IMR-90 (cell line): ENCODE data around the gene UCKL1. TPM values are rescaled to one million over a fixed set of nuclear protein-coding genes. Genes with fewer than 3 reads are reported as not detected.

Experiments
- ATAC-seq: fragments of 200-7000 bp; cut with Tn5 transposase; 2 replicates; pipeline ENCODE4 v1.9.1; 2020; ENCODE audit warnings: low read depth, mild to moderate bottlenecking, moderate library complexity
- BruUV-seq: library from RNA; stranded (reverse); fragments of 400-500 nt; replicated peaks from 2 replicates; lab custom pipeline; 2021; lab: Mats Ljungman, UMichigan
- CTCF ChIA-PET: fragments of 300-600 bp; formaldehyde crosslinking; extraction: SDS; loops from one replicate; lab custom pipeline; 2021; ENCODE audit warnings: antibody characterized with exemption; lab: Yijun Ruan, JAX
- POLR2A ChIA-PET: fragments of 300-600 bp; sonication (Branson Sonifier 250); formaldehyde crosslinking; loops from one replicate; lab custom pipeline; 2022; ENCODE audit warnings: antibody characterized with exemption; ENCODE audit not compliant: unreplicated experiment; lab: Charles Lee
- DNase-seq: peaks from one replicate; pipeline ENCODE4 v3.0.0; 2013
- H2AFZ ChIP-seq: replicated peaks from 2 replicates; pipeline ENCODE3; 2013; ENCODE audit warnings: low read length, mild to moderate bottlenecking; ENCODE audit not compliant: poor library complexity
- H2AK5ac ChIP-seq: 2 replicates; pipeline ENCODE4 v1.6.1; 2013; ENCODE audit warnings: low read depth, low read length, inconsistent platforms
- H2AK9ac ChIP-seq: replicated peaks from 2 replicates; pipeline ENCODE3; 2013; ENCODE audit warnings: mild to moderate bottlenecking, low read depth, low read length, moderate library complexity; ENCODE audit not compliant: poor library complexity
- H2BK120ac ChIP-seq: 2 replicates; pipeline ENCODE4 v1.6.1; 2013; ENCODE audit warnings: low read depth, low read length, inconsistent platforms
- H2BK15ac ChIP-seq: 3 replicates; pipeline ENCODE4 v1.6.1; 2013; ENCODE audit warnings: low read depth, low read length, inconsistent platforms
- H2BK20ac ChIP-seq: 2 replicates; pipeline ENCODE4 v1.6.1; 2013; ENCODE audit warnings: low read depth, mild to moderate bottlenecking, inconsistent platforms, low read length, moderate library complexity
- H2BK5ac ChIP-seq: 2 replicates; pipeline ENCODE4 v1.6.1; 2013; ENCODE audit warnings: mild to moderate bottlenecking, low read depth, low read length, inconsistent platforms; ENCODE audit not compliant: poor library complexity, severe bottlenecking
- H3K14ac ChIP-seq: replicated peaks from 2 replicates; pipeline ENCODE4 v1.6.1; 2013; ENCODE audit warnings: low read depth, low read length, inconsistent platforms
- H3K18ac ChIP-seq: 2 replicates; pipeline ENCODE4 v1.6.1; 2013; ENCODE audit warnings: low read depth, low read length, control low read depth
- H3K23ac ChIP-seq: 2 replicates; pipeline ENCODE4 v1.6.1; 2013; ENCODE audit warnings: low read depth, low read length, inconsistent platforms
- H3K27ac ChIP-seq: 2 replicates; pipeline ENCODE4 v1.5.1; 2013; ENCODE audit warnings: mild to moderate bottlenecking, control low read depth, low read length; ENCODE audit not compliant: insufficient read depth
- H3K27me3 ChIP-seq: 2 replicates; pipeline ENCODE4 v1.6.1; 2013; ENCODE audit warnings: low read length; ENCODE audit not compliant: control insufficient read depth, insufficient read depth
- H3K36me3 ChIP-seq: 2 replicates; pipeline ENCODE4 v1.6.1; 2013; ENCODE audit warnings: low read length, mixed read lengths; ENCODE audit not compliant: control insufficient read depth, insufficient read depth
- H3K4ac ChIP-seq: 2 replicates; pipeline ENCODE4 v1.6.1; 2013; ENCODE audit warnings: low read depth, low read length, inconsistent platforms
- H3K4me1 ChIP-seq: 2 replicates; pipeline ENCODE4 v1.6.1; 2013; ENCODE audit warnings: low read length, mixed read lengths; ENCODE audit not compliant: control insufficient read depth, insufficient read depth
- H3K4me2 ChIP-seq: 2 replicates; pipeline ENCODE4 v1.6.1; 2013; ENCODE audit warnings: low read depth, mild to moderate bottlenecking, control low read depth, low read length, moderate library complexity
- H3K4me3 ChIP-seq: 2 replicates; pipeline ENCODE4 v1.5.1; 2013; ENCODE audit warnings: low read depth, mild to moderate bottlenecking, control low read depth, low read length, moderate library complexity; ENCODE audit not compliant: insufficient read depth
- H3K56ac ChIP-seq: 2 replicates; pipeline ENCODE4 v1.6.1; 2013; ENCODE audit warnings: low read length, inconsistent platforms; ENCODE audit not compliant: insufficient read depth; ENCODE audit errors: extremely low read depth
- H3K79me1 ChIP-seq, 2 experiments: 2 replicates each; pipeline ENCODE4 v1.6.1; 2013; ENCODE audit warnings: low read length in 2 of 2, inconsistent platforms in 1 of 2, low read depth in 1 of 2
- H3K9ac ChIP-seq: 2 replicates; pipeline ENCODE4 v1.6.1; 2013; ENCODE audit warnings: low read depth, low read length, control low read depth
- H3K9me1 ChIP-seq: 2 replicates; pipeline ENCODE4 v1.6.1; 2013; ENCODE audit warnings: low read length, inconsistent platforms; ENCODE audit not compliant: insufficient read depth
- H3K9me3 ChIP-seq: 2 replicates; pipeline ENCODE4 v1.6.1; 2013; ENCODE audit warnings: low read length; ENCODE audit not compliant: control insufficient read depth, insufficient read depth
- H4K20me1 ChIP-seq: 2 replicates; pipeline ENCODE4 v1.6.1; 2013; ENCODE audit warnings: low read length, inconsistent platforms; ENCODE audit not compliant: insufficient read depth
- H4K5ac ChIP-seq: 2 replicates; pipeline ENCODE4 v1.6.1; 2013; ENCODE audit warnings: mild to moderate bottlenecking, low read depth, low read length, control low read depth
- H4K8ac ChIP-seq, 2 experiments: 2 replicates each; pipeline ENCODE4 v1.6.1; 2013; ENCODE audit warnings: low read depth in 2 of 2, low read length in 2 of 2, control low read depth in 1 of 2, inconsistent platforms in 1 of 2
- H4K91ac ChIP-seq: 2 replicates; pipeline ENCODE4 v1.6.1; 2013; ENCODE audit warnings: low read depth, low read length, inconsistent platforms; ENCODE audit not compliant: insufficient read depth
- BHLHE40 ChIP-seq: fragments of 150-350 bp; IDR thresholded peaks from 2 replicates; pipeline ENCODE4 v1.6.1; 2016; ENCODE audit warnings: mild to moderate bottlenecking, low read depth, low read length
- FOS ChIP-seq: fragments of 150-350 bp; IDR thresholded peaks from 2 replicates; pipeline ENCODE4 v1.6.1; 2016; ENCODE audit warnings: low read depth, low read length
- MAZ ChIP-seq: IDR thresholded peaks from 2 replicates; pipeline ENCODE4 v1.6.1; 2012; ENCODE audit warnings: low read depth, mild to moderate bottlenecking, low read length, improper control_type of control experiment, moderate library complexity, borderline replicate concordance
- RCOR1 ChIP-seq: IDR thresholded peaks from 2 replicates; pipeline ENCODE4 v1.6.1; 2012; ENCODE audit warnings: mild to moderate bottlenecking, low read length, improper control_type of control experiment; ENCODE audit not compliant: insufficient replicate concordance
- SMC3 ChIP-seq: fragments of 150-350 bp; IDR thresholded peaks from 2 replicates; pipeline ENCODE4 v1.6.1; 2016; ENCODE audit warnings: low read depth, mild to moderate bottlenecking, antibody characterized with exemption, low read length, moderate library complexity
- WGBS, 2 experiments: methylation state at CpG; one replicate each; pipeline versions ENCODE4 v1.1.5 to v1.1.7; 2013; ENCODE audit warnings: missing lambda C conversion rate in 2 of 2; ENCODE audit not compliant: insufficient read length in 1 of 2; ENCODE audit errors: extremely low coverage in 2 of 2; 5-methylcytosine and 5-hydroxymethylcytosine counted together
- dilution Hi-C: fragments of 300-500 bp; cut with HindIII; formaldehyde crosslinking; loops from one replicate; pipeline ENCODE4 v1.14.3; 2018; ENCODE audit warnings: low sequenced_read_pairs; ENCODE audit not compliant: unreplicated experiment
- in situ Hi-C: fragments of 300-500 bp; cut with MboI; formaldehyde crosslinking; loops from 3 replicates; pipeline ENCODE4 v1.14.3; 2019; ENCODE audit warnings: low sequenced_read_pairs, inconsistent platforms, mixed read lengths
- intact Hi-C: fragments of 100-400 bp; cut with micrococcal nuclease; formaldehyde crosslinking; loops from 2 replicates; pipeline ENCODE4 v1.10.0; 2022
- polyA plus RNA-seq, 3 experiments: library from polyadenylated mRNA; depleted of rRNA; stranded (reverse); fragments of >200 nt; gene quantifications; 2 replicates each; pipeline ENCODE4 v1.2.3, GENCODE V29; 2012; ENCODE audit warnings: low replicate concordance in 1 of 3
- total RNA-seq: library from RNA; depleted of rRNA; stranded (reverse); fragments of >200 nt; gene quantifications from 2 replicates; pipeline ENCODE4 v1.2.3, GENCODE V29; 2012
- TF ChIP-seq, protein P1 (sequence below): fragments of 150-350 bp; IDR thresholded peaks from 2 replicates; pipeline ENCODE4 v1.6.1; 2016; ENCODE audit warnings: low read depth, mild to moderate bottlenecking, low read length, moderate library complexity, borderline replicate concordance
- TF ChIP-seq, protein P2 (sequence below): fragments of 150-350 bp; IDR thresholded peaks from 2 replicates; pipeline ENCODE4 v1.6.1; 2017; ENCODE audit warnings: mild to moderate bottlenecking, antibody characterized with exemption, low read length, low read depth

UCKL1 gene
- total and polyA plus RNA-seq, 2 of the 4 experiments (the other 2 are of a cell fraction), result 16.7 to 54.7 TPM

DNA sequence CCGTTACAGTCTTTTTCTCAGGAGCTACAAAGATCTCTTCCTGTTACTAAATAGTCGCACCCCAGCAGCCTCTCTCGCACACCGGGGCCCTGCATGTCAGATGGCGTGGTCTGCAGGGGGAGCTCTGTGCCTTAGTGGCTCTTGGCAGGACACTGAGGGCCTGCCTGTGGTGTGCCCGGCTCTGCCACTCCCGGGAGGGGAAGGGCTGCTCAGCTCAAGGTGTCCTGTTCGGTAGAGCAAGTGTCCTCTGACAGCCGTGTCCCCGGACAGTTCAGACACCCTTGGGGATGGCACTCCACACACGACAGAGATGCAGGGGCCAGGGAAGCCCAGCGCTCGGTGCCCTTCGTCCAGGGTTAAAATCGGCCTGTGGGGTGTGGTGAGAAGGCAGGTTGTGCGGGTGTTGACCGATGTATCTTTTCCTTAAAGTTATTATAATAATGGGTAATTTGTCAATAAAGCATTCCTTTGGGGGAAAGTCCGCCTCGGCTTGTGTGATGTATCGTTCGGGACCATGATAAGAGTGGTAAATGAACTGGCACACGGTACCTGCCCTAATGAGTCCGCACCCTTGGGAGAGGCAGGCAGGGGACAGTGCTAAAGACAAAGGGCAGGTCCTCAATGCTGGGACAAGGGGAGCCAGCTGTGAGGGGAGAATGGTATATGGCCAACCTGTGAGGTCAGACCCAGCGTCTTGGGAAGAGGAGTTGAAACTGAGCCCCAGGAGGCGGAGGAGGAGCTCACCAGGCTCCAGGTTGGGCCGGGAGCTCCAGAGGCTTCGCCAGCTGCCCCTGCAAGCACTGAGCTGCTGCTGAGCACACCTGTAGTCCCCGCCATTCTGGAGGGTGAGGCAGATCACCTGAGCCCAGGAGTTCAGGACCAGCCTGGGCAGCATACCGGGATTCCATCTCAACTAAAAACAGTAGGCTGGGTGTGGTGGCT is 64.9 kb downstream of the UCKL1 start:
- H3K23ac ChIP-seq, result no peak overlapping the region
- POLR2A ChIA-PET, result no interaction called here
- no peak overlapping the region for H2BK120ac ChIP-seq
- no peak overlapping the region for H2BK5ac ChIP-seq
- 91% methylated on average over 12 of the region's 29 CpGs; no CpG with 5 or more reads in 1 of the 2 experiments for WGBS, 2 experiments
- H2BK20ac ChIP-seq, result no peak overlapping the region
- no peak overlapping the region for H3K18ac ChIP-seq
- no peak overlapping the region for H3K56ac ChIP-seq
- no peak overlapping the region for H3K27ac ChIP-seq
- H4K8ac ChIP-seq, result no peak overlapping the region
- H3K4ac ChIP-seq, result no peak overlapping the region
- H2AFZ ChIP-seq, result no peak overlapping the region
- DNase-seq (no peak), ATAC-seq (no peak)
- H3K14ac ChIP-seq, result no peak overlapping the region
- H2BK15ac ChIP-seq, result no peak overlapping the region; the same call in 2 of the 3 replicates
- dilution Hi-C loops (no loop called here), intact Hi-C loops (no loop called here), in situ Hi-C loops (no loop called here)
- CTCF ChIA-PET, result no interaction called here
- no peaks in the 10 kb centered on the region for H3K27me3 ChIP-seq
- BruUV-seq, result no TSS peak
- TF ChIP-seq RCOR1, result no peak
- no peak for TF ChIP-seq MAZ
- TF ChIP-seq SMC3, result no peak
- no peak for TF ChIP-seq FOS
- TF ChIP-seq, protein P1, sequence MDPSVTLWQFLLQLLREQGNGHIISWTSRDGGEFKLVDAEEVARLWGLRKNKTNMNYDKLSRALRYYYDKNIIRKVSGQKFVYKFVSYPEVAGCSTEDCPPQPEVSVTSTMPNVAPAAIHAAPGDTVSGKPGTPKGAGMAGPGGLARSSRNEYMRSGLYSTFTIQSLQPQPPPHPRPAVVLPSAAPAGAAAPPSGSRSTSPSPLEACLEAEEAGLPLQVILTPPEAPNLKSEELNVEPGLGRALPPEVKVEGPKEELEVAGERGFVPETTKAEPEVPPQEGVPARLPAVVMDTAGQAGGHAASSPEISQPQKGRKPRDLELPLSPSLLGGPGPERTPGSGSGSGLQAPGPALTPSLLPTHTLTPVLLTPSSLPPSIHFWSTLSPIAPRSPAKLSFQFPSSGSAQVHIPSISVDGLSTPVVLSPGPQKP, result no peak
- TF ChIP-seq, protein P2, sequence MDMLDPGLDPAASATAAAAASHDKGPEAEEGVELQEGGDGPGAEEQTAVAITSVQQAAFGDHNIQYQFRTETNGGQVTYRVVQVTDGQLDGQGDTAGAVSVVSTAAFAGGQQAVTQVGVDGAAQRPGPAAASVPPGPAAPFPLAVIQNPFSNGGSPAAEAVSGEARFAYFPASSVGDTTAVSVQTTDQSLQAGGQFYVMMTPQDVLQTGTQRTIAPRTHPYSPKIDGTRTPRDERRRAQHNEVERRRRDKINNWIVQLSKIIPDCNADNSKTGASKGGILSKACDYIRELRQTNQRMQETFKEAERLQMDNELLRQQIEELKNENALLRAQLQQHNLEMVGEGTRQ, result no peak
- no peak for TF ChIP-seq BHLHE40
- H3K4me2 ChIP-seq, result no peak overlapping the region
- peak overlapping the region; percentile 24 for H2AK9ac ChIP-seq
- H4K91ac ChIP-seq, result no peak overlapping the region
- H3K9me3 ChIP-seq, result no peaks in the 10 kb centered on the region
- H3K9me1 ChIP-seq, result peaks cover 15% of the 10 kb centered on the region
- H4K5ac ChIP-seq, result no peak overlapping the region
- H2AK5ac ChIP-seq, result no peak overlapping the region
- H3K79me1 ChIP-seq, result peaks cover 16 to 56% of the 10 kb centered on the region in 2 experiments
- peaks cover 62% of the 10 kb centered on the region for H4K20me1 ChIP-seq
- H3K4me3 ChIP-seq, result no peak overlapping the region
- peaks cover 14% of the 10 kb centered on the region for H3K4me1 ChIP-seq
- peaks cover 52% of the 10 kb centered on the region for H3K36me3 ChIP-seq
- no peak overlapping the region for H3K9ac ChIP-seq
